GDM1 (cell line): ENCODE measurements around the gene RNF212B.

Experiments
- DNase-seq: peaks from one replicate; lab custom pipeline; 2025; lab: John Stamatoyannopoulos, UW

The RNF212B gene

GRCh38 chr14:23296012-23296777 is 58.5 kb downstream of the RNF212B start:
- no peak for DNase-seq

- DNase-seq, result no peak
These were observed 59.4 kb downstream of the RNF212B start for GRCh38 chr14:23297096-23297495.

- DNase-seq, result no peak
These were observed 60.0 kb downstream of the RNF212B start for GRCh38 chr14:23297611-23298277.

GRCh38 chr14:23299211-23299957 is 61.6 kb downstream of the RNF212B start:
- DNase-seq, result no peak

- no peak for DNase-seq
These were observed 62.4 kb downstream of the RNF212B start for GRCh38 chr14:23299986-23300686.

- DNase-seq, result no peak
These were observed 63.0 kb downstream of the RNF212B start for GRCh38 chr14:23300687-23301223.

- peak; percentile 100 for DNase-seq
These were observed 63.7 kb downstream of the RNF212B start for GRCh38 chr14:23301288-23301968.

- DNase-seq, result no peak
These were observed 64.2 kb downstream of the RNF212B start for GRCh38 chr14:23301969-23302289.

GRCh38 chr14:23302290-23303225 is 64.8 kb downstream of the RNF212B start, which contains the start of gene PPP1R3E:
PPP1R3E (minus strand) TSS chr14:23302859; CDS start chr14:23302576, 283 bp downstream.
- DNase-seq, result peak; percentile 64

- peak; percentile 78 for DNase-seq
These were observed 68.8 kb downstream of the RNF212B start, which contains the start of gene BCL2L2 for GRCh38 chr14:23306412-23307145. BCL2L2 (plus strand) TSS chr14:23306833; CDS start chr14:23307768, 935 bp downstream.

GRCh38 chr14:23307146-23307530 is 69.4 kb downstream of the RNF212B start:
- DNase-seq, result no peak

- DNase-seq, result no peak
These were observed 70.2 kb downstream of the RNF212B start for GRCh38 chr14:23307687-23308644.

GRCh38 chr14:23308721-23309445 is 71.1 kb downstream of the RNF212B start:
- no peak for DNase-seq

GRCh38 chr14:23310546-23310945 is 72.8 kb downstream of the RNF212B start:
- no peak for DNase-seq

- no peak for DNase-seq
These were observed 78.6 kb downstream of the RNF212B start for GRCh38 chr14:23316300-23316699.

GRCh38 chr14:23319746-23320583 is 82.2 kb downstream of the RNF212B start:
- DNase-seq, result no peak
